ENCODE measurements around the gene ATOH8. TPM values are rescaled to one million over a fixed set of nuclear protein-coding genes. Genes with fewer than 3 reads are reported as not detected.
A peak's percentile ranks its signal among the peaks of the same experiment; 100 is the strongest.
"Not testable (repeated sequence)": the region's sequence is repeated elsewhere in the genome, so short reads cannot be mapped to it uniquely, and the experiment has no call there.

Gene ATOH8
- total RNA-seq, 2 donors from 2014 or later = not detected

DNA sequence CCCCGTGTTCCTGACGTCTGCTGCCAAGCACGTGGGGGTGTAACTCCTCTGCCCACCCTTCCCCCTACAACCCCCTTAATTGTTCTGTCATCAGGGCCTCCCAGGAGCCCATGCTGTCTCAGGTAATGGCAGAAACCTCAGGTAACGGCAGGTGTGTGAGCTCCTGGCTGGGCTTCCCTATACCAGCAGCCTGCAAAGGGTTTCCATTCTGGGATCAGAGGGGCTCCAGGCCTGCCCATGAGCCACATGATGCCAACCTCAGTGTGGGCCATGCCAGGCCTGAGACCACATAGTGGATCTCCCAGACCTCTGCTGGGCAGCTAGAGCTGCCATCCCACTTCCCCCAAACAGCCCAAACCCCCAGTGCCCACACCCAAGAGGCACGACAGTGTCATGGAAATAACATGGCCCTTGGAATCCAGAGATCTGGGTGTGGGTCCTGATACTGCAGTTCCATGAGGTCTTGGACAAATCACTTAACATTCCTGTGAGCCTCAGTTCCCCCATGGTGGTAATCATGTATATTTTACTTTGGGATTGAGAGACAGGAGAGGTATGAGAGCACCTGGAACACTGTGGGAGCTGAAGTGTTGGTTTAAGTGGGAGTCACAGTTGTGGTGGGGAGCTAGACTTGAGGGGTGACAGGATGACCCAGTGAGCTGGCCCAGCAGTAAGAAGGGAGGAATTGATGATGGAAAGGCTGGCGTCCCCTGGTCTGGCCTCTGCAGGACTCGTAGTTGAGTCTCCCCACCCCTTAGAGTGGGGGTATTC, 59.6 kb downstream of the ATOH8 start:
- no peak for DNase-seq (ENCODE audit: low spot score)
- no peak overlapping the region for H3K27ac Mint-ChIP-seq
- H3K4me1 Mint-ChIP-seq (ENCODE audit: low read depth in 2 of 2) = peaks cover 0 to 6% of the 10 kb centered on the region in 2 donors
- no peaks in the 10 kb centered on the region for H3K36me3 Mint-ChIP-seq
- no peak for ATAC-seq
- no peak overlapping the region for H3K4me3 Mint-ChIP-seq
- H3K27me3 Mint-ChIP-seq = peaks cover 0 to 19% of the 10 kb centered on the region in 2 donors
- H3K9me3 Mint-ChIP-seq = no peaks in the 10 kb centered on the region

DNA sequence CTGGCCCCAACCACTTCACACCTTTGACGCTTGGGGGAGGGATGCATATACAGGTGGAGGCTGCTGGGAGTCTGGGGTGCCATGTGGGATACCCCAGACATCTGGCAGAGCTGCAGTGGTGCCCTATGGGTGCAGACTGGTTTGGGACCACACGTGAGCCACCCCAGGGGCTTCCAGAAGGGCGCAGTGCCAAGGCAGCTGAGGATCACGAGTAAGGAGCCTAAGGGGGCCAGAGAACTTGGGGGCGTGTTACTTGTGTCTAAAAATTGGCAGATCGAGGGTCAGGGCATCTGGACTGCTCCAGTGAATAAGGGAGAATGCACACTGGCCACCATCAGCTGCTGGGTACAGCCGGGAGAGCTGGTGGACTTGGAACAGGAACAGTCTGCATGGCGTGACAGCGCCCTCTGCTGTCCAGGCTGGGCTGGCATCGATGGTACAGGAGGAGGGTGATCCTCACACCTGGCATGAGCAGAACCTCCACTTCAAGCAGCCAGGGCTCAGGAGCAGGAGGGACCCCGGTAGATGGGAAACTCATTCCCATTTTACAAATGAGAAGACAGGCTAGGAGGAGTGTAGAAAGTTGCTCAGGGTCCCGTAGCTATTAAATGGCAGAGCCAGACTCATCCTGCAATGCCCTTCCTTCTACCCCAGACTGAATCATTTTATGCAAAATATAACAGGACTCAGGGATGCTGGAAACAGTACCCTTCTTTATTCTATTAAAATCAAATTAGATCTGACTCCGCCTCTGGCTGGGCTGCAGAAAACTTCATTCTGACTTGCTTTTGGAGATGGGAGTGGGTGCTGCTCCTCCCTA, 60.4 kb downstream of the ATOH8 start:
- no peak overlapping the region for H3K27ac Mint-ChIP-seq
- no peak overlapping the region for H3K4me3 Mint-ChIP-seq
- ATAC-seq = peak; percentile 84 to 85
- H3K9me3 Mint-ChIP-seq = no peaks in the 10 kb centered on the region
- DNase-seq (ENCODE audit: low spot score) = peak; percentile 83
- peaks cover 0 to 6% of the 10 kb centered on the region in 2 donors for H3K4me1 Mint-ChIP-seq (ENCODE audit: low read depth in 2 of 2)
- no peaks in the 10 kb centered on the region for H3K36me3 Mint-ChIP-seq
- H3K27me3 Mint-ChIP-seq = peaks cover 0 to 19% of the 10 kb centered on the region in 2 donors

DNA sequence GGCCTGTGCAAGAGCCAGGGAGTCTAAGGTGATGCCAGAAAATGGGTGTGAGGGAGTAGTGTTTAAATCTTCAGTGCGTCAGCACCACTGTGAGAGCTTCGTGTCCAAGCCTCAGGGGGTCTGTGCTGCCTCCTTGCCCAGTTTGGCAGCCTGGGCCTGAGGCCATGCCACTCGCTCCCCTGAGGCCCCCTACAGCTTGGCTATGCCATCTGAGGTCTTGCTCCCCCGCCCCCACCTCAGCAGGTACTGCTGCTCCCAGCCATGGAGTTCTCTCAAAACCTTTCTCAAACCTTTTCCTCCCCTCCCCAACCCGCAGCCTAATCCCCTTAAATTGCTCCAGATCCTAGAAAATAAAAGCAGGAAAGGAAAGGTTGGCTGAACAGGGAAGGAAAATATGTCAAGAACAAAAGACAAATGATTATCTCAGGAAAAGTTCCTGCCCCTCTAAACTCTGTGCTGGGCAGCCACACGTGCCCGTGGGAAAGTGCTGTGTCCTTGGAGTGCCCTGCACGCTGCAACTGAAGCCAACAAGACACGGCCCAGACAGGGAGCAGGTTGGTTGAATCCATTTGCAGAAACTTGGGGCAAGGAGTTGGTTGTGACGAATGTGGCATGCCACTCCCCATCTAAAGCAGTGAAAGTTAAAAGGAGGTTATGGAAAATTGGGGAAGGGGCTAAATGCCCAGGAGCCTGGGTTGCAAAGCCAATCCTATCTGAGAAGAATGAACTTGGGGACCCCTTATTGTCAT, 61.2 kb downstream of the ATOH8 start:
- Mint-ChIP-seq H3K27me3 (peaks cover 0 to 22% of the 10 kb centered on the region in 2 donors), H3K4me3 (no peak overlapping the region), H3K36me3 (no peaks in the 10 kb centered on the region), H3K9me3 (no peaks in the 10 kb centered on the region), H3K4me1 (ENCODE audit: low read depth in 2 of 2) (peaks cover 0 to 6% of the 10 kb centered on the region in 2 donors), H3K27ac (no peak overlapping the region)
- DNase-seq (ENCODE audit: low spot score) (no peak), ATAC-seq (no peak)

DNA sequence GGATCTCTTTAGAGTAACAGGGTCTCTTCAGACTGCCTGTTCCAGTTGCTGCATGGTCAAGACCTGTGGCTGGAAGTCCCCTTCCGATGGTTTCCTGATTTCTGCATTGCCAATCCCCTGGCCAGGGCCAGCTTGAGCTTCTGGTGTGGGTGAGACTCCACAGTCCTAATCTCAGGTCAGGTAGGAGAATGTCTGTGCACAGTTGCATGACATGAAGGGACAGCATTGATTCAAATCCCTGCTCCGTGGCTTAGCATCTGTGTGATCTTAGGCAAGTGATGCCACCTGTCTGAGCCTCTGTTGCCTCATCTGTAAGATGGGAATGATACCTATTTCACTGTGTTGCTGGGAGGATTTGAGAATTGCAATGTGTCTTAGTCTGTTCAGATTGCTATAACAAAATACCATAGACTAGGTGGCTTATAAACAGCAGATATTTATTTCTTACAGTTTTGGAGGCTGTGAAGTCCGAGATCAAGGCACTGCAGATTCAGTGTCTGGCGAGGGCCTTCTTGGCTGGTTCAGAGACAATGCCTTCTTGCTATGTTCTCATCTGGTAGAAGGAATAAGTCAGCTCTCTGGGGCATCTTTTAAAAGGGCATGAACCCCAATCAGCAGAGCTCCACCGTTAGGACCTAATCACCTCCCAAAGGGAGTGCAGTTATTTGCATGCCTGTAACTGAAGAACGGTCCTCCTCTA, 66.2 kb downstream of the ATOH8 start:
- Mint-ChIP-seq H3K9me3 (no peaks in the 10 kb centered on the region), H3K36me3 (no peaks in the 10 kb centered on the region), H3K27ac (peak overlapping the region in 1 of 2 donors; percentile 16), H3K4me3 (no peak overlapping the region), H3K4me1 (ENCODE audit: low read depth in 2 of 2) (no peaks in the 10 kb centered on the region), H3K27me3 (peaks cover 0 to 20% of the 10 kb centered on the region in 2 donors)
- no peak for ATAC-seq
- no peak for DNase-seq (ENCODE audit: low spot score)

DNA sequence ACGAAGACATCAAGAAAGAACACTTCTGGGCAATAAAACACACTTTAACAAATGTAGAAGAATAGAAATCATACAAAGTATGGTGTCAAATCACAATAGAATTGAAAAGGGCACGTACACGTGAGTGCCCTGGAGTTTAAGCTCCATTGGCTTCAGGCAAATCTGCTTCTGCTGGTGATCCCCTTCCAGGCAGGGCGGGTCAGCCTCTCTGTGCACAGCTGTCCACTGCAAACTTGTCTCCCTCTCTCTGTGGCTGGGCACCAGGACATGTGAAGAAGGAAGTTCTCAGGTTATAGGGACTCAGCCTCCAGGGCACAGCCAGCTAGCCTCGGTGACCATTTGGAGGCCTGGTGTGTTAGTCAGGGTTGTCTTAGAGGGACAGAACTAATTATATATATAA, 69.0 kb downstream of the ATOH8 start:
- H3K4me1 Mint-ChIP-seq (ENCODE audit: low read depth in 2 of 2) = peaks cover 8 to 11% of the 10 kb centered on the region in 2 donors
- ATAC-seq (no peak), DNase-seq (ENCODE audit: low spot score) (no peak)
- H3K27me3 Mint-ChIP-seq = peaks cover 0 to 15% of the 10 kb centered on the region in 2 donors
- H3K27ac Mint-ChIP-seq = no peak overlapping the region
- no peak overlapping the region for H3K4me3 Mint-ChIP-seq
- no peaks in the 10 kb centered on the region for H3K36me3 Mint-ChIP-seq
- H3K9me3 Mint-ChIP-seq = no peaks in the 10 kb centered on the region

DNA sequence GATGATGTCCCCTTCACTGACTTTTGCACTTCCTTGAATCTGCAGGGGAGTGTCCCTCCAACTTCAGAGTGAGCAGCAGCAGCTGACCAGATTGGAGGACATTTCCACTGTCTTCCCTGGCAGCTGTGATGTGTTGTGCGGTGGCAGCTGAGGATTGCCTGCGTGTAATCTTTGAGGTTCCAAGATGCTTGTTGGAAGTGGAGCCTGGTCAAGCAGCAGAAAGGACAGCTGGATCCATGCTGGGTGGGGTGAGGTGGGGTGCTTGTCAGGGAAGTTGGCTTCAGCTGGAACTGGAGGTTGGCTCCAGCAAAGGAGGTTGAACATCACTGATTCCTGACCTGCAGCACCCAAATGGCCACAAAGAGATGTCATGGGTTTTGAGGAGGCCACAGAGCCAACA, 70.2 kb downstream of the ATOH8 start:
- ATAC-seq (no peak), DNase-seq (ENCODE audit: low spot score) (no peak)
- no peaks in the 10 kb centered on the region for H3K9me3 Mint-ChIP-seq
- no peaks in the 10 kb centered on the region for H3K36me3 Mint-ChIP-seq
- H3K27me3 Mint-ChIP-seq = peaks cover 0 to 13% of the 10 kb centered on the region in 2 donors
- no peak overlapping the region for H3K4me3 Mint-ChIP-seq
- H3K27ac Mint-ChIP-seq = no peak overlapping the region
- H3K4me1 Mint-ChIP-seq (ENCODE audit: low read depth in 2 of 2) = peaks cover 13 to 17% of the 10 kb centered on the region in 2 donors

DNA sequence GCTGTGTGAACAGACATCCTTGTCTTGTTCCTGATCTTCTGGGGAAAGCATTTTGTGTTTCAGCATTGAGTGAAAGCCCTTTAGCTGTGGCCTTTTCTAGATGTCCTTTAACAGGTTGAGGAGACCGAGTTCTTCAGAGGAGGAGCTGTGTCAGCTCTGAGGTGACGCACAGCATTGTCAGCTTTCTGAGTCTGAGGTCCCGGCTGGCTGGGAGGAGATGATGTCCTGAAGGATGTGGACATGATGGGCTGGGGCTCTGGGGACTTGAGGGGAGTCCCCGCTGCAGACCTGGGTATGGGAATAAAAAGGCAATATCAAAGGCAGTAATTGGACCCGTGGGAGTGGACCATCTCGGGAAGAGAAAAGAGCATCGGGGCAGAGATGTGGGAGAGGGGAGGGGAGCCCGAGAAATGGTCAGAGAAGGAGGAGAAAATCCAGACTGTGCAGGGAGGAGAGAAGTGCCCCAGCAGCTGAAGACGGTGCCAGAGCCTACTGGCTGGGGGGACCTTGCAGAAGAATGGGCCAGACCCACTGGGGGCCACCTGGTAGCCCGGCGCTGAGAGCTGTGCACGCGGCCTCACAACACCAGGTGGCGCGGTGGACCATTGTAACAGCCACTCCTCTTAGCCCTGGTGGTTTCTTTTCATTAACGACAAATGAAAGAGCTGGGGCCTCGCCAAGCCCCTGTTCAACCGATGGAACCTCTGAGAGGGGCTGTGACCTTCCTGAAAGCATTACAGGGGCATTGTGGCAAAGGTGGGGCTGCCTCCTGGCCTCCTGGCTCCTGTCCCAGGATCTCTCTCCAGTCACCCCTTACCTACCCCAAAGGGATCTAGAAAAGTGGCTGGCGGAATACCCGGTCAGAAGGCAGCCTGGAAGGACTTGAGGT, 73.4 kb downstream of the ATOH8 start:
- peak; percentile 92 to 96 for ATAC-seq
- Mint-ChIP-seq H3K36me3 (no peaks in the 10 kb centered on the region), H3K27ac (peak overlapping the region; percentile 3 to 82), H3K9me3 (no peaks in the 10 kb centered on the region), H3K4me1 (ENCODE audit: low read depth in 2 of 2) (peaks cover 26 to 32% of the 10 kb centered on the region in 2 donors), H3K4me3 (no peak overlapping the region), H3K27me3 (peaks cover 0 to 3% of the 10 kb centered on the region in 2 donors)
- DNase-seq (ENCODE audit: low spot score) = no peak

DNA sequence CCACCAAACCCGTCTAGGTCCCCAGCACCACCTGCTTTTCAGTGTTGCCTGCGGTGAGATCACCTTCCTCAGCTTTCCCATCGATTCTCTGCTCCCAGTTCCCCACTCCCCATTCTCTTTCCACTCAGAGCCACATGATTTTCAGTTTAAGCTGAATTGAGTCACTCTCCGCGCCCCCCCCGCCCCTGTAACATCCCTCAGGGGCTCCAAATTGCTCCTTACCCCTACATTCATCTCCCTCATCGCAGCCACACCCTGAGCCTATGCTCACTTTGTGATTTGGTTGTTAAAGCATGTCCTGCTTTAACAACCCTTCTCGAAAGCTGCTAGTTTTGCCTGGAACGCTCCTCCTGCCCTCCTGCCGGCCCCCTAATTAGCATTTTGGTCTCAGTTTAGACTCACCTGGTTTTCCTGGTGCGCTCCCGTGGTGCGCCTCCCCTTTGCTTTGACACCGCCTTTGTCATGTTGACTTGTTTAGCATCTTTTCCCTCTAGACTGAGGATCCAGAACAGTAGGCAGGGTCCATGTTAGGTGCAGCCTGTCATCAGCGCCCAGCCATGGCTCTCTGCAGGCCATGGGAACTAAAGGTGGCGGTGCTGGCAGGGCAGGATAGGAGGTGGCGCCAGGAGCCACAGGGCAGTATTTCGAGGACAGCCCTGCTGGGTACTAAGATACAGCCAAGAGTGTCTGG, 74.2 kb downstream of the ATOH8 start:
- ATAC-seq (no peak), DNase-seq (ENCODE audit: low spot score) (no peak)
- Mint-ChIP-seq H3K4me1 (ENCODE audit: low read depth in 2 of 2) (peaks cover 26 to 32% of the 10 kb centered on the region in 2 donors), H3K4me3 (no peak overlapping the region), H3K27ac (peak overlapping the region; percentile 3 to 82), H3K9me3 (no peaks in the 10 kb centered on the region), H3K36me3 (no peaks in the 10 kb centered on the region), H3K27me3 (no peaks in the 10 kb centered on the region)

DNA sequence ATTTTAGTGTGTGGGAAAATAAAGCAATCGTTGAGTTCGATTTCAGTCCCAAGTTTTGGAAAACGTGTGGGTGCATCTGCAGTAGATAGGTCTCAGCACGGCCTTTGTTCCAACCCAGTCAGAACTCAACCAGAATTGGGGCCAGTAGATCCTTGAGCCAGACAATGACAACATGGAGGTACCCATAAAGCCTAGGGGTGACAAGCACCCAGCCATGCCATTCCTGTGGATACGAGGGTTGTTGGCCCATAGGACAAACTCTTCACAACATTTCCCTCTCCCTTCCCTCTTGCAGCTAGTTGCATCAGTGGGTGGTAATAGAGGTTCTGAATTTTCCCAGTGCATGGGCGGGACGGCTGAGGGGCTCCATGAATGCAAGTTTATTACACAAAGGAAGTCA, 74.9 kb downstream of the ATOH8 start:
- DNase-seq (ENCODE audit: low spot score) (no peak), ATAC-seq (no peak)
- Mint-ChIP-seq H3K4me3 (no peak overlapping the region), H3K27ac (no peak overlapping the region), H3K36me3 (no peaks in the 10 kb centered on the region), H3K27me3 (no peaks in the 10 kb centered on the region), H3K9me3 (no peaks in the 10 kb centered on the region), H3K4me1 (ENCODE audit: low read depth in 2 of 2) (peaks cover 29 to 36% of the 10 kb centered on the region in 2 donors)

DNA sequence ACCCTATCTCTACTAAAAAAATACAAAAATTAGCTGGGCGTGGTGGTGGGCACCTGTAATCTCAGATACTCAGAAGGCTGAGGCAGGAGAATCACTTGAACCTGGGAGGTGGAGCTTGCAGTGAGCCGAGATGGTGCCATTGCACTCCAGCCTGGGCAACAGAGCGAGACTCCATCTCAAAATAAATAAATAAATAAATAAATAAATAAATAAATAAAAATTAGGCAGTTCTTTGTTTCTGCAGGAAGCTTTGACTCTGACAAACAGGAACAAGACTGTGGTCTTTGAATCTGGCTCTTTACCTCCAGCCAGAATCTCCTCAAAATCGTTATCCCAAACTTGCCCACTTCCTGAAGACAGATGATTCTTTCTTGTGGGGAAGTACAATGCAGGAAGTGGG, 75.6 kb downstream of the ATOH8 start:
- not testable (repeated sequence) for H3K27me3 Mint-ChIP-seq; ATAC-seq; H3K4me3 Mint-ChIP-seq; H3K27ac Mint-ChIP-seq; DNase-seq (ENCODE audit: low spot score); H3K36me3 Mint-ChIP-seq; H3K9me3 Mint-ChIP-seq
- peaks cover 29 to 42% of the 10 kb centered on the region in 2 donors for H3K4me1 Mint-ChIP-seq (ENCODE audit: low read depth in 2 of 2)

DNA sequence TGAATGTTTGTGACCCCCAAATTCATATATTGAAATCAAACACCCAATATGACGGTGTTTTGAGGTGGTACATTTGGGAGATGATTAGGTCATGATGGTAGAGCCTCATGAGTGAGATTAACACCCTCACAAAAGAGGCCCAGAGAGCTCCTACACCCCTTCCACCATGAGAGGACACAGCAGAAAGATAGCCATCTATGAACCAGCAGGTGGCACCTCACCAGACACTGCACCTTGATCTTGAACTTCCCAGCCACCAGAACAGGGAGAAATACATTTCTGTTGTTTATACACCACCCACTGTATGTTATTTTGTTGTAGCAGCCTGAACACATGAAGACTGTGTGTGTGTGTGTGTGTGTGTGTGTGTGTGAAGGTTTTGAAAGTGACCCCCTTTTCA, 76.9 kb downstream of the ATOH8 start:
- H3K4me1 Mint-ChIP-seq (ENCODE audit: low read depth in 2 of 2) = peaks cover 31 to 42% of the 10 kb centered on the region in 2 donors
- DNase-seq (ENCODE audit: low spot score) = no peak
- H3K9me3 Mint-ChIP-seq = no peaks in the 10 kb centered on the region
- no peak overlapping the region for H3K4me3 Mint-ChIP-seq
- H3K36me3 Mint-ChIP-seq = peaks cover 9% of the 10 kb centered on the region
- ATAC-seq = no peak
- peak overlapping the region in 1 of 2 donors; percentile 74 for H3K27ac Mint-ChIP-seq
- H3K27me3 Mint-ChIP-seq = no peaks in the 10 kb centered on the region

DNA sequence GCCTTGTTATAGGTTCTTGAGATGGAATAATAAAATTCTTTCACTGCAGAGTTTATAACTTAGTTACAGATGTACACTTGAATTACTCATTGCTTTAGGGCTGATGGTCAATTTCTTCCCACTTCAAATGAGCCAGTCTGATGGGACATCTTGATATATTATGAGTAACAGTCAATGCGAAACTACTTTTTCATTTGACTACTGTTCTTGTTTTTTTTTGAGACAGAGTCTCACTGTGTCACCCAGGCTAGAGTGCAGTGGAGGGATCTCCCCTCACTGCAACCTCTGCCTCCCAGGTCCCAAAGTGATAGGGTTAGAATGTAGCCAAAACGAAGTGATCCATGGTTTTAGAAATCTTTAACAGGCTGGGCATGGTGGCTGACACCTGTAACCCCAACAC, 77.9 kb downstream of the ATOH8 start:
- no peak overlapping the region for H3K4me3 Mint-ChIP-seq
- peaks cover 9% of the 10 kb centered on the region for H3K36me3 Mint-ChIP-seq
- H3K27me3 Mint-ChIP-seq = no peaks in the 10 kb centered on the region
- H3K27ac Mint-ChIP-seq = peak overlapping the region in 1 of 2 donors; percentile 56
- H3K4me1 Mint-ChIP-seq (ENCODE audit: low read depth in 2 of 2) = peaks cover 31 to 42% of the 10 kb centered on the region in 2 donors
- no peak for DNase-seq (ENCODE audit: low spot score)
- ATAC-seq = peak in 1 of 2 donors; percentile 70
- H3K9me3 Mint-ChIP-seq = no peaks in the 10 kb centered on the region

Measured in natural killer cell treated with Interleukin-12 subunit alpha and Interleukin-12 subunit beta and Interleukin-15 and Interleukin-18, amount 100 ng/mL, for 72 hours (primary cell).